ENCODE data around the gene SLC7A14. TPM values are rescaled to one million over a fixed set of nuclear protein-coding genes. Genes with fewer than 3 reads are reported as not detected.

Gene SLC7A14
- total RNA-seq, 1 experiment from 2014 or later, result not detected

GRCh38 chr3:170531657-170532335 is 54.1 kb downstream of the SLC7A14 start:
- Histone ChIP-seq H3K79me2 (ENCODE audit: low read length) (no peaks in the 10 kb centered on the region), H3K9ac (ENCODE audit: low read length) (no peak overlapping the region), H4K20me1 (ENCODE audit: low read length) (no peaks in the 10 kb centered on the region), H3K9me3 (ENCODE audit: low read length) (no peaks in the 10 kb centered on the region), H3K27ac (ENCODE audit: low read length) (no peak overlapping the region), H3K36me3 (ENCODE audit: low read depth, low read length) (no peaks in the 10 kb centered on the region), H2AFZ (ENCODE audit: low read length) (no peak overlapping the region), H3K4me2 (ENCODE audit: low read length) (no peak overlapping the region), H3K9me2 (replicated peaks; ENCODE audit: low read length) (no peaks in the 10 kb centered on the region), H3K4me3 (ENCODE audit: low read length) (no peak overlapping the region), H3K4me1 (ENCODE audit: insufficient read depth, low read length) (peaks cover 10% of the 10 kb centered on the region; the same call in 1 of the 2 replicates), H3F3A (ENCODE audit: low read length, unreplicated experiment) (no peaks in the 10 kb centered on the region), H3K27me3 (ENCODE audit: low read length) (no peaks in the 10 kb centered on the region)
- no peak for ATAC-seq
- no TSS peak for BruUV-seq (replicated peaks)
- no peak for TF ChIP-seq EZH2 (IDR thresholded peaks at IDR 0.05; ENCODE audit: low read length, unreplicated experiment)
- no peak for TF ChIP-seq CTCF (conservative IDR thresholded peaks at IDR 0.05; ENCODE audit: low read depth, low read length)
- intact Hi-C loops (cut with micrococcal nuclease), result no loop called here
- POLR2A ChIA-PET (ENCODE audit: unreplicated experiment), result no interaction called here
- no peak for DNase-seq
- CTCF ChIA-PET, result no interaction called here

DNA sequence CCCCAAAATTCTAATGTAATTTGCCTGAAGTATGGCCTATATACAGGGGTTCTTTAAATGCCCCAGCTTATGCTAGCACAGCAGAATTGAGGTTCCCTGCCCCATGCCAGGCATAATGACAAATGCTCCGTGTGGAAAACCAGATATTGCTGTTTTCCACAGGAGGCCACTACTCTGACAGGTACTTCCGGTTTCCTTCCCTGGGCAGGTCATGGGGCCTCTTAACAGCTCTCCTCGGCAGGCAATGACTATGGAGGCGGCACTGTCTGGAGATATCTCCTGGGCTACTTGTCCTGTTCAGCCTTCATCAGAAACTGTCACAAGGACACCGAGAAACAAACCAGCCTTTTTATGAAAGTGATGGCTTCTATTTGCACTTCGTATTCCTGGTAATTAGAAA is 54.8 kb downstream of the SLC7A14 start:
- Histone ChIP-seq H3K36me3 (ENCODE audit: low read depth, low read length) (no peaks in the 10 kb centered on the region), H2AFZ (ENCODE audit: low read length) (no peak overlapping the region), H3K27ac (ENCODE audit: low read length) (no peak overlapping the region), H3F3A (ENCODE audit: low read length, unreplicated experiment) (no peaks in the 10 kb centered on the region), H4K20me1 (ENCODE audit: low read length) (no peaks in the 10 kb centered on the region), H3K9me3 (ENCODE audit: low read length) (no peaks in the 10 kb centered on the region), H3K4me2 (ENCODE audit: low read length) (no peak overlapping the region), H3K9me2 (replicated peaks; ENCODE audit: low read length) (no peaks in the 10 kb centered on the region), H3K9ac (ENCODE audit: low read length) (no peak overlapping the region), H3K4me3 (ENCODE audit: low read length) (no peak overlapping the region), H3K79me2 (ENCODE audit: low read length) (no peaks in the 10 kb centered on the region), H3K4me1 (ENCODE audit: insufficient read depth, low read length) (peaks cover 9% of the 10 kb centered on the region; the same call in 1 of the 2 replicates), H3K27me3 (ENCODE audit: low read length) (no peaks in the 10 kb centered on the region)
- ATAC-seq (no peak), DNase-seq (no peak)
- CTCF ChIA-PET, result no interaction called here
- POLR2A ChIA-PET (ENCODE audit: unreplicated experiment), result no interaction called here
- TF ChIP-seq CTCF (conservative IDR thresholded peaks at IDR 0.05; ENCODE audit: low read depth, low read length) (no peak), EZH2 (IDR thresholded peaks at IDR 0.05; ENCODE audit: low read length, unreplicated experiment) (no peak), EZH2phosphoT487 (IDR thresholded peaks at IDR 0.05; ENCODE audit: borderline replicate concordance, low read length) (no peak)
- intact Hi-C loops (cut with micrococcal nuclease), result no loop called here
- BruUV-seq (replicated peaks), result no TSS peak

GRCh38 chr3:170529912-170530311 is 56.0 kb downstream of the SLC7A14 start:
- H3K4me2 ChIP-seq (ENCODE audit: low read length), result no peak overlapping the region
- H3K27ac ChIP-seq (ENCODE audit: low read length), result no peak overlapping the region
- no peak overlapping the region for H2AFZ ChIP-seq (ENCODE audit: low read length)
- no peak overlapping the region for H3K4me3 ChIP-seq (ENCODE audit: low read length)
- no peak for TF ChIP-seq EZH2phosphoT487 (IDR thresholded peaks at IDR 0.05; ENCODE audit: borderline replicate concordance, low read length)
- no peak for TF ChIP-seq EZH2 (IDR thresholded peaks at IDR 0.05; ENCODE audit: low read length, unreplicated experiment)
- no peak for TF ChIP-seq CTCF (conservative IDR thresholded peaks at IDR 0.05; ENCODE audit: low read depth, low read length)
- peaks cover 3% of the 10 kb centered on the region; the same call in 1 of the 2 replicates for H3K4me1 ChIP-seq (ENCODE audit: insufficient read depth, low read length)
- no peaks in the 10 kb centered on the region for H4K20me1 ChIP-seq (ENCODE audit: low read length)
- BruUV-seq (replicated peaks), result no TSS peak
- POLR2A ChIA-PET (ENCODE audit: unreplicated experiment), result no interaction called here
- H3K27me3 ChIP-seq (ENCODE audit: low read length), result no peaks in the 10 kb centered on the region
- CTCF ChIA-PET, result no interaction called here
- H3K9me2 ChIP-seq (replicated peaks; ENCODE audit: low read length), result no peaks in the 10 kb centered on the region
- H3K79me2 ChIP-seq (ENCODE audit: low read length), result no peaks in the 10 kb centered on the region
- no peaks in the 10 kb centered on the region for H3F3A ChIP-seq (ENCODE audit: low read length, unreplicated experiment)
- intact Hi-C loops (cut with micrococcal nuclease), result no loop called here
- DNase-seq (no peak), ATAC-seq (no peak)
- no peaks in the 10 kb centered on the region for H3K9me3 ChIP-seq (ENCODE audit: low read length)
- H3K36me3 ChIP-seq (ENCODE audit: low read depth, low read length), result no peaks in the 10 kb centered on the region
- no peak overlapping the region for H3K9ac ChIP-seq (ENCODE audit: low read length)

Measured in PC-3 (cell line).